Astrocyte (in vitro differentiated cells and primary cell): ENCODE results near the gene GPX4.

ENCODE experiments used
- CTCF ChIP-seq: IDR thresholded peaks from 2 replicates; pipeline ENCODE4 v1.5.1; 2011; ENCODE audit warnings: low read depth, mild to moderate bottlenecking, inconsistent platforms, low read length, moderate library complexity; ENCODE audit not compliant: insufficient read depth
- EZH2 ChIP-seq: IDR thresholded peaks from 2 replicates; pipeline ENCODE4 v1.6.1; 2012; ENCODE audit warnings: mild to moderate bottlenecking, low read length, inconsistent platforms; ENCODE audit not compliant: insufficient read depth

- TF ChIP-seq CTCF (no peak), EZH2 (no peak)
Observed at GRCh38 chr19:1082165-1082927, 21.4 kb upstream of the GPX4 start.
